ENCODE data around the gene OR2B6. TPM values are rescaled to one million over a fixed set of nuclear protein-coding genes. Genes with fewer than 3 reads are reported as not detected.

OR2B6 gene
- total RNA-seq, result not detected in 2 replicates

GRCh38 chr6:27956941-27957340 lies at the start of gene OR2B6:
Gene OR2B6, plus strand, starts transcription at chr6:27957241. Its CDS starts 0 bp downstream, at chr6:27957241.

GRCh38 chr6:27911956-27912446 lies 45.0 kb upstream of the OR2B6 start, which contains the start of gene OR2B2:
Gene OR2B2, minus strand, starts transcription at chr6:27912396. Its CDS starts 77 bp downstream, at chr6:27912319.

Other genes with a start within 250 kb of the OR2B6 start
- gene OR2B2, start 44.8 kb upstream of the OR2B6 start, total RNA-seq, result not detected in 2 replicates
- gene ZNF165, start 123.3 kb downstream of the OR2B6 start, total RNA-seq, result 0.46 and 0.57 TPM in 2 replicates
- gene ZSCAN16, start 167.4 kb downstream of the OR2B6 start, total RNA-seq, result 1.8 and 2.8 TPM in 2 replicates
- gene ZKSCAN8, start 184.6 kb downstream of the OR2B6 start, total RNA-seq, result 11.9 and 14.5 TPM in 2 replicates

Measured in smooth muscle cell of bladder (primary cell).